Measurements from ENCODE around the gene SLC4A3.

Gene SLC4A3

DNA sequence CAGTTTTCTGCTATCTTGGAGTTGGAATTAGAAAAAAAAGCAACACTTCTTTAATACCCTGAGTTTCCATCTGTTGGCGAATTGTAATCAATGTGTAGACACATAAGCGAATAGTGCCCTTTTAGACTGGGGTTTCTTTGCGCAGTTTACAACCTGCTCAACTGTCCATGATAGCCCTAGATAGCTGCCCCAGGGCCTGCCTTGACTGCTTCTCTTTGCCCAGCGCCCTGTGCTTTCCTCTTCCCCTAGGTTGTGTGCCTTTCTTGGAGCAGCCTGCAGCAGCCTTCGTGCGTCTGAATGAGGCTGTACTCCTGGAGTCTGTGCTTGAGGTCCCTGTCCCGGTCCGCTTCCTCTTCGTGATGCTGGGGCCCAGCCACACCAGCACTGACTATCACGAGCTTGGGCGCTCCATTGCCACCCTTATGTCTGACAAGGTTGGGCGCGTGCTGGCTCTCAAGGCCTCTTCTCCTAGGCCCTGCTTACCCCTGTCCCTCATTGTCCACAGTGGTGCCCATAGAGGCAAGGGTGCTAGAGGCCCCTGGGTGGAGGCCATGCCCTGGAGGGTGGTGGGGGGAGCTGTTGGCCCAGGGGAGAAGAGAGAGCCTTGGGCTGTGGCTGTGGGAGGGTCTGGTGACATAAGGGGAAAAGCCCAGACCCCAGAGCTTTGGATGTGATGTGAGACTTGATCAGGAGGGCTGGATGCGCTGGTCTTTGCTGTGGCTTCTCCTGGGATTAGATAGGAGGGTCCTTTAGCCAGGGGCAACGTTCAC is 6.9 kb downstream of the SLC4A3 start:
- DNase-seq = no peak

GRCh38 chr2:219634951-219635751 is 7.7 kb downstream of the SLC4A3 start:
- no peak for DNase-seq

GRCh38 chr2:219636144-219636915 is 8.9 kb downstream of the SLC4A3 start:
- DNase-seq = no peak

DNA sequence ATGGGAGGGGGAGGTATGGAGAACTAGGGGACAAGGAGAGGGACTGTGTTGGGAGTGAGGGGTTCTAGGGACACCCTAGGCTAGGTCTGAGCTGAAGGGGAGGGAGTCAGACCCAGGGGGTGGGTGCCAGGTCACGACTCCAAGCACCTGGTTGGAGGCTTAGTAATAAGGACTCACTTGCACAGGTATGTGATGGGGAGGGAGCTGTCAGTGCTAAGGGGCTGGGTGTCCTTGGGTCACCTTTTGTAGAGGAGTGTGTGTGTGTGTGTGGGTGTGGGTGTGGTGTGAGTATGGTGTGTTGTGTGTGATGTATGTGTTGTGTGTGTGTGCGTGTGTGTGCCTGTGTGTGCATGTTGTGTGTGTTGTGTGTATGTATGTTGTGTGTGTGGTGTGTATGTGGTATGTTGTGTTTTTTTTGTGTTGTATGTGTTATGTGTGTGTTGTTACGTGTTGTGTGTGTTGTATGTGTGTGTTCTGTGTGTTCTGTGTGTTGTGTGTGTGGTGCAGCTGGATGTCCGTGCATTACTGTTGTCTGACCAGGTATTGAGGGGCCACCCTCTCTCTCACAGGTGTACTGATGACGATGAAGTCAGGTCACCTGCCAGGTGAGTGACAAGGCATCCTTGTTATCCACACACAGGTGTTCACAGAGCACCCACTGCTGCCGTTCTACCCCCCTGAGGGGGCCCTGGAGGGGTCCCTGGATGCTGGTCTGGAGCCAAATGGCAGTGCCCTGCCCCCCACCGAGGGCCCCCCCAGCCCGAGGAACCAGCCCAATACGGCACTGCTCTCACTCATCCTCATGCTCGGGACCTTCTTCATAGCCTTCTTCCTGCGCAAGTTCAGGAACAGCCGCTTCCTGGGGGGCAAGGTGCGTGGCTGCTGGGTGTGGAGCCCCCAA is 9.8 kb downstream of the SLC4A3 start:
- no peak for DNase-seq

GRCh38 chr2:219637842-219638185 is 10.4 kb downstream of the SLC4A3 start:
- DNase-seq = no peak

- DNase-seq = no peak
Observed at GRCh38 chr2:219638217-219638947, 11.0 kb downstream of the SLC4A3 start.

DNA sequence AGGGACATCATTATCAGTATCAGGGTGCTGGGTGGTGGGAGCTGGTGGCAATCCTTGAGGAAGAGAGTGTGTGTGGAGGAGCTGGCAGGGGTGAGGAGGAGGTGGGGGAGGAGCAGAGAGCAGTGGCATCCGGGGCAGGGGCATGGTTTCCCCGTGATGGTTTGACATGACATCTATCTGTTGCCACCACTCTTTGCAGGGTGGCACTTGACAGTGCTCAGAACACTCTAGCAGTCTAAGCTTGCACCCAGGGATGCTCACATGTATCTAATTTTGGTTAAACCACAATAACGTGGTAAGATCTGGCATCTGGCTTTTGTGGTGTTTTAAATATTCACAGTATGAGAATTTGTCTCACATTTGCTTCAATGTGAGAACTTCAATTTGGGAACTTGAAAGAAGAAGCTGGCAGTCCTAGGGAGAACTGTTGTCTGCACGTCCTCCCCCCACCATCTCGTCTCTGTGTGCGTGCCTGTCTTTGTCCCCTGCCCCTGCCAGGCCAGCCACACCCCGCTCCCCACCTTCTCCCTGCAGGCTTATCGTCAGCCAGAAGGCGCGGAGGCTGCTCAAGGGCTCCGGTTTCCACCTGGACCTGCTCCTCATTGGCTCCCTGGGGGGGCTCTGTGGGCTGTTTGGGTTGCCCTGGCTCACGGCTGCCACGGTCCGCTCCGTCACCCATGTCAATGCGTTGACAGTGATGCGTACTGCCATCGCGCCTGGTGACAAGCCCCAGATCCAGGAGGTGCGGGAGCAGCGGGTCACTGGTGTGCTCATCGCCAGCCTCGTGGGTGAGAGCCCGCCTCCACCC is 11.7 kb downstream of the SLC4A3 start:
- DNase-seq = no peak

- DNase-seq = no peak
Observed at GRCh38 chr2:219641390-219642068, 14.1 kb downstream of the SLC4A3 start.

DNA sequence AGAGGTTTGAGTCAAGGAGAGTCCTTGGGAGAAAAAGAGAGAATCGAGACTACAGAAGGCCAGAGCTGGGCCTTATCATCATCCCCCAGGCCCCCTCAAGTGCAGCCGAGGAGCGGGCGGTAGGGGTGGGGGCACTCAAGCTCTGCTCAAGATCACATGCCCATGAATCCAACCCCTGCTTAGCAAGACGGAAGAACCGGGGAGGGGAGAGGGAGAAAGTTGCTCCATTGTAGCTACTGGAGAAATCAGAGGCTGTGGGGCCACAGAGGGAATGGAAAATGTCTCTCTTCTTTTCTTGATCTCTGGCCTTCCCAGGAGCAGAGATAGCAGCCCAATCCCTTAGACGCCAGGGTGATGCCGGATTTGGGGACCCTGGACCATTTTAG is 14.6 kb downstream of the SLC4A3 start:
- no peak for DNase-seq

DNA sequence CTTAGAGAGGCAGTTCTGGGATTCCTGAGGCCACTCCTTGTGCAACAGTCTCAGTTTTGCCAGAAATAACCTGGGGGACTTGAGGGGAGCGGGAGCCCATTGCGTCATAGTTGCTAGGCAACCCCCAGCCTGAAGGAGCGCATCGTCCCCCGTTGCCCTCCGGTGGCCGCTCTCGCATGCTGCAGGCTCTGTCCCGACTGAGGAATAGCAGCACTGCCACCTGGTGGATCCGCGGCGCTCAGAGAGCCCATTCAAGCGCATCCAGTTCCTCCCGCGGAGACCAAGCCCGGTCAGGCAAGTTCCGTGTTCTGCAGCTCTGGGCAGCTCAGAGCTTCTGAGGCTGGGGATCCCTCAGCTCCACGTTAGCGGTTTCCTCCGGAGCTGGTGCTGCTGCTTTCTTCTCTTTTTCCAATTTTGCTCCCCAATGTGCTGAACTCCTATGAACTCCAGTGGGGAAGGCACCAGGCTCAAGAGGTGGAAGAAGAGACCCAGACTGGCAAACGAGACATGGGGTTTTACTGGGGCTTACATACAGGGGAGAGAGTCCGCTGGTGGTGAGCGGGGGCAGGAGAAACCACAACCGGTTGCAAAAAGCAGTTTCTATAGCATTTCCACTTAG is 15.1 kb downstream of the SLC4A3 start:
- DNase-seq = peak; percentile 94

DNA sequence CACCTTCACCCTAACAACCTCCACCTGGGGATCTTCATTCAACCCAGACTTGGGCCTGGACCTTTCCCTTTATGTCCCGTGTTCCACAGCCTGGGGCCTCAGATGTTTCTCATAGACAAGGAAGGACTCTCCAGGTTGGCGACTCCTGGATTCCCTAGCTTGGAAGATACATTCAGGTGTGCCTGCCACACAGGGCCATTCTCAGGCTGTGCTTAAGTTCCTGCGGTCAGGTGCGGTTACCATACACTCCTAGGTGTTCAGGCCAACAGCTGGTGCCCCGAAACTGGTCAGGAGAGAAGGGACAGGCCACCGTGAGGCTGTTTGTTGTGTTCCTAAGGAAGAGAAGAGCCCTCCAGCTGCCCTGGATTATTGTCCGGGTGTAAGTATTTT is 15.6 kb downstream of the SLC4A3 start:
- DNase-seq = no peak

DNA sequence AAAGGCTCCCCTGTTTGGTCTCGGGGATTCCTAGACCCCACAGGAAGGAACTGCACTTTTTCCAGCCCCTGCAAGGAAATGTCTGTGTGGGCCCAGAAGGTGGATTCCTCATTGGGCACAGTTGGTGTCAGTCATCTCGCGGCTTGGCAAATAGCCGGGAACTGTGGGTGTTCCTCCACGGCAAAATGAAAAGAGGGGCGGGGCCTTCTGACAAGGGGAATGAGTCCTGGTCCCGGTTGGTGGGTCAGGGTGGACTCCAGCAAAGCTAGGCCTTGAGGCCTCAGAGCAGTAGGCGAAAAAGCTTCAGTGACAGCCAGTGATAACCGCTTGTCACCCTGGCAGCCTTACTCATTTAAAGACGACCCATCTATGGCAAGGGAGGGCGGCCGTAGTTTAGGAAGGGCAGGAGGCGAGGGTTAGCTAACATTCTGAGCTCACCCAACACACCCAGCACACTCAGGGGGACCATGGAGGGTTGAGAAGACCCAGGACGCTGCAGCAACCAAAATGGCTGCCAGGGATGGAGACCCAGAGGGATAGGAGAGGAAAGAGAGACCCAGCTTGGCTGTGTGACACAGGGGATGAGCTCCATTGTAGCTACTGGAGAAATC is 16.5 kb downstream of the SLC4A3 start:
- no peak for DNase-seq

DNA sequence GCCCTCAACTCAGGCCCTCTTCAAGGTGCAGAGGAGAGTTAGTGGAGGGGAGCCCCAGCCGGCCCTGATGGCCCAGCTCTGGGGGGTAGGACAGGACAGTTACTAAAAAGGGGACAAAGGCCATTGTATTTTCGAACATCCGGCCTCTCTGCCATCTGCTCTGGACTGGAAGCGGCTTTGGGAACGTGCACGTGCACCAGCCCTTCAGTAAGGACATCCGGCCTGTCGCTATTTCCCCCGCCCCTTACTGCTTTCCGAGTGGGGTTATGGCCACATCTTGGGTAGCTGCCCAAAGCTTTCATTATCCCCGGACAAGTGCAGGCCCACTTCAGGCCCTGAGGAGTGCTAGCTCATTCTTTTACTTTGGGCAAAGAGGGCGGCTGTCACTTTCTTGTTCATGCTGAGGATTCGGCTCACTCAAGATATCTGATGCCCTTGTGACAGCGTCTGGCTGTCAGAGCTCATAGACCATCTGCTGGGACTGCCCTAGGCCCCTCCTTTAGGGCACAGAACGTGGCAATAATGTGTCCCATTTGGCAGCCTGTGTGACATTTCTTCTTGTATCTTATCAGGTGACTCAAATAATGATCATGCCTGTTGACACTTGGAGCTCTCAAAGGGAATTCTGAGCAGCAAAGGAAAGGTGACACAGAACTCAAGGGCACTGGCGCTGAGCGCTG is 17.5 kb downstream of the SLC4A3 start:
- DNase-seq = no peak

DNA sequence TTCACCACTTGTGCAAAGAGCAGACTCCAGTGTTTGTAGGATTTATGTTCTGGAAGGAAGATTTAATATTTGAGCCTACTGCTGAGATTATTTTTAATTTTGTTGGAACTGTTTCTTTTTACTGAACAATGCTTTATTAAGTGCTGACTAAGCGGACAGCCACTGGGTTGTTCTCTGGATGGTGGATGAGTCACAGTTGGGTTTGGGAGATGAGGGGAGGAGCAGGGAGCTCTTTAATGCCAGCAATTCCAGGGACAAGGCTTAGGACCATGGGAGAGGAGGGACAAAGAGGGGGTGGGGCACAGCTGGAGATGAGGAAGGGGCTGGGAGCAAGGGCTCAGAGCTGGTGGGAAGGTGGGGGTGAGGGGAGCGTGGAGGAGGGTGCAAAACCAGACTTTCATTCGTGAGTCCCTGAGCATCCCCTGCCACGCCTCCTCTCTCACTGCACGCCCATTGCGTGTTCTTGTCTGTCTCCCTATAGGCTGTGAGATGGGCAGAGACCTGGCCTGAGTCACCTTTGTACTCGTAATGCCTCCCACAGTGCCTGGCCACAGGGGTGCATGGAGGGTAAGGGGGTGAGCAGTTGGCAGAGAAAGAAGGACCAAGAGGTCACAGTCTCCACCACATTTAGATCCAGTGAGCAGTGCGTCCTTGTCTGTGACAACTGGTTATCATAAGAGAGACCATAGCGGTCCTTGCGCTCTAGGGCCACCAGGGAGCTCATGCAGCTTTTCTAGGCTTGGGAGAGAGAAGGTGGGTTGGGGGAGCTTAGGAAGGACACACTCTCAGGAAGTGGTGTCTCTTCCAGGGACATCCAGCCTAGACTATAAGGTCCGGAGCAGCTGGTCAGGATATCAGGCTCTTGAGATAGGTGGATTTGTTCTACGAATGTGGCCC is 18.4 kb downstream of the SLC4A3 start:
- no peak for DNase-seq

GRCh38 chr2:219648176-219648575 is 20.7 kb downstream of the SLC4A3 start:
- no peak for DNase-seq

GRCh38 chr2:219648963-219649362 is 21.5 kb downstream of the SLC4A3 start:
- DNase-seq = no peak

DNA sequence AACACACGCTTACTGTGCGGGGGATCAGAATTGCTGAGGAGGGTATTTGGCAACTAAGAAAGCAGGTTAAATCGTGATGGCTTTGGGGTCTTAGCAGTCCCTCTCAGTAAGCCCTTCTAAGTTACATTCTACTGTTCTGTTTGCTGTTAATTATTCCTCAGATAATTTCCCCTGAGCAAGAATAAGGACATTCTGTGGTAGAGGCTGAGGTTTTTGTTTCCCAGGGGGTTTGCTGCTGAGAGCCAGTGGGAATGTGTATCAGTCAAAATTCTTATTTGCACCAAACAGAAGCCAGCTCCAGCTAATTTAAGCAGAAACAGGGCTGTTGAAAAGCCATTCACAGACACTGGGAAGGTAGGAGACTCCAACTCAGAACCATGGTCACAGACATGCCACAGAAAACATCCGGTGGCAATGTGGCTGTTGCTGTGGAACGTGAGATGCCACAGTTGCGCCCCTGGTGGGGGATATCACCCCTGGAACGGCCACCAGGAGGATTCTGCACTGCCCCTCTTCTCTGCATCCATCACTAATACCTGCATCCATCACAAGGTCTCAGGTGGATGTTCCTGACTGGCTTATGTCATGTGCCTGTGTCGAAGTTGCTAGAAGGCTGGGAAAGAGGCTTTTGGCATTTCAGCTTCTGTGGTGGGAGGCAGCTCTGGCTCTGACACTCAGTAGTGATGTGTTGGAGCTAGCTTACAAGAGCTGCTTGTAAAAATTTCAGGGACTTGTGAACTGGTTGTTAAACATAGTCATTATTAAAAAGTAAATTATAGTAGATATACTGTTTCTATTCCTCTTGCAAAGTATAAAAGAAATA is 23.2 kb downstream of the SLC4A3 start:
- no peak for DNase-seq

All from activated effector memory CD4-positive, alpha-beta T cell treated with anti-CD3 and anti-CD28 coated beads, Interleukin-2, amount 50 U/mL, for 16 hours (primary cell).